ENCODE data around the gene ADGRL2.

DNA sequence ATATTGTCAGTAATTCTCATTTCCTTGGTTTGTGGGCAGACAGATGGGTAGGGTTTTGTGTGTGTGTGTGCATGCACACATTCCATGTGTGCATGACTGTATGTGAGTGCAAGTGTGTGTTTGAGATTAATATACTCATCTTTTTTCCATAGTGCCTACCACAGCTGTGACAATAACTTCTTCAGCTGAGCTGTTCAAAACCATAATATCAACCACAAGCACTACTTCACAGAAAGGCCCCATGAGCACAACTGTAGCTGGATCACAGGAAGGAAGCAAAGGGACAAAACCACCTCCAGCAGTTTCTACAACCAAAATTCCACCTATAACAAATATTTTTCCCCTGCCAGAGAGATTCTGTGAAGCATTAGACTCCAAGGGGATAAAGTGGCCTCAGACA, 149.3 kb downstream of the ADGRL2 start:
- TF ChIP-seq ZFX (IDR thresholded peaks at IDR 0.05): no peak
- TF ChIP-seq, protein P1, sequence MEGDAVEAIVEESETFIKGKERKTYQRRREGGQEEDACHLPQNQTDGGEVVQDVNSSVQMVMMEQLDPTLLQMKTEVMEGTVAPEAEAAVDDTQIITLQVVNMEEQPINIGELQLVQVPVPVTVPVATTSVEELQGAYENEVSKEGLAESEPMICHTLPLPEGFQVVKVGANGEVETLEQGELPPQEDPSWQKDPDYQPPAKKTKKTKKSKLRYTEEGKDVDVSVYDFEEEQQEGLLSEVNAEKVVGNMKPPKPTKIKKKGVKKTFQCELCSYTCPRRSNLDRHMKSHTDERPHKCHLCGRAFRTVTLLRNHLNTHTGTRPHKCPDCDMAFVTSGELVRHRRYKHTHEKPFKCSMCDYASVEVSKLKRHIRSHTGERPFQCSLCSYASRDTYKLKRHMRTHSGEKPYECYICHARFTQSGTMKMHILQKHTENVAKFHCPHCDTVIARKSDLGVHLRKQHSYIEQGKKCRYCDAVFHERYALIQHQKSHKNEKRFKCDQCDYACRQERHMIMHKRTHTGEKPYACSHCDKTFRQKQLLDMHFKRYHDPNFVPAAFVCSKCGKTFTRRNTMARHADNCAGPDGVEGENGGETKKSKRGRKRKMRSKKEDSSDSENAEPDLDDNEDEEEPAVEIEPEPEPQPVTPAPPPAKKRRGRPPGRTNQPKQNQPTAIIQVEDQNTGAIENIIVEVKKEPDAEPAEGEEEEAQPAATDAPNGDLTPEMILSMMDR (IDR thresholded peaks at IDR 0.05 in 2 of 3, conservative IDR thresholded peaks at IDR 0.05 in 1 of 3; ENCODE audit: borderline replicate concordance in 1 of 3, insufficient read depth in 1 of 3, low read depth in 2 of 3, low read length in 2 of 3): no peak
- no peak for TF ChIP-seq SRF (IDR thresholded peaks at IDR 0.05; ENCODE audit: low read depth)
- no peak for TF ChIP-seq EZH2 (IDR thresholded peaks at IDR 0.05)
- TF ChIP-seq POLR2AphosphoS5 (IDR thresholded peaks at IDR 0.05; ENCODE audit: low read depth, low read length): no peak
- TF ChIP-seq POLR2A (IDR thresholded peaks at IDR 0.05; ENCODE audit: borderline replicate concordance, extremely low read depth, insufficient read depth, insufficient read length): no peak
